Measurements from ENCODE around the gene MYLK.

The MYLK gene

GRCh38 chr3:123670743-123671142 lies 213.4 kb downstream of the MYLK start:
- TF ChIP-seq CTCF (IDR thresholded peaks at IDR 0.05; ENCODE audit: insufficient read depth, missing control alignments) = no peak
- FAIRE-seq (no peak), DNase-seq (ENCODE audit: insufficient read length, low spot score) (no peak)

- DNase-seq (ENCODE audit: insufficient read length, low spot score) = no peak
- TF ChIP-seq CTCF (IDR thresholded peaks at IDR 0.05; ENCODE audit: insufficient read depth, missing control alignments) = no peak
- no peak for FAIRE-seq
Measured at GRCh38 chr3:123668906-123669305, 215.2 kb downstream of the MYLK start.

GRCh38 chr3:123667784-123668183 lies 216.3 kb downstream of the MYLK start:
- no peak for FAIRE-seq
- DNase-seq (ENCODE audit: insufficient read length, low spot score) = no peak
- TF ChIP-seq CTCF (IDR thresholded peaks at IDR 0.05; ENCODE audit: insufficient read depth, missing control alignments) = no peak

GRCh38 chr3:123664753-123665152 lies 219.4 kb downstream of the MYLK start:
- DNase-seq (ENCODE audit: insufficient read length, low spot score) (no peak), FAIRE-seq (no peak)
- no peak for TF ChIP-seq CTCF (IDR thresholded peaks at IDR 0.05; ENCODE audit: insufficient read depth, missing control alignments)

GRCh38 chr3:123663977-123664376 lies 220.2 kb downstream of the MYLK start:
- DNase-seq (ENCODE audit: insufficient read length, low spot score) = no peak
- TF ChIP-seq CTCF (IDR thresholded peaks at IDR 0.05; ENCODE audit: insufficient read depth, missing control alignments) = no peak
- no peak for FAIRE-seq

GRCh38 chr3:123661973-123662372 lies 222.2 kb downstream of the MYLK start:
- FAIRE-seq (no peak), DNase-seq (ENCODE audit: insufficient read length, low spot score) (no peak)
- TF ChIP-seq CTCF (IDR thresholded peaks at IDR 0.05; ENCODE audit: insufficient read depth, missing control alignments) = no peak

GRCh38 chr3:123660900-123661299 lies 223.2 kb downstream of the MYLK start:
- TF ChIP-seq CTCF (IDR thresholded peaks at IDR 0.05; ENCODE audit: insufficient read depth, missing control alignments) = no peak
- FAIRE-seq (no peak), DNase-seq (ENCODE audit: insufficient read length, low spot score) (no peak)

Measured in D721Med (cell line).